Epithelial cell of proximal tubule (primary cell): ENCODE data around the gene UXS1. TPM values are rescaled to one million over a fixed set of nuclear protein-coding genes. Genes with fewer than 3 reads are reported as not detected.

Source experiments
- DNase-seq: peaks from one replicate; pipeline ENCODE4 v3.0.0-alpha.2; 2011; ENCODE audit warnings: low read depth
- H3K4me3 ChIP-seq: 2 replicates; pipeline ENCODE4 v1.5.1; 2011; ENCODE audit warnings: low read depth, mild to moderate bottlenecking, low read length
- CTCF ChIP-seq: conservative IDR thresholded peaks from 2 replicates; pipeline ENCODE4 v1.5.1; 2012; ENCODE audit warnings: low read depth, mild to moderate bottlenecking, low read length
- total RNA-seq: library from RNA; depleted of rRNA; stranded (reverse); fragments of >200 nt; gene quantifications from 2 replicates; pipeline ENCODE4 v1.2.3, GENCODE V29; 2015

UXS1 gene
- total RNA-seq, 1 donor from 2014 or later = 128 TPM

GRCh38 chr2:106156305-106157296 lies 37.5 kb downstream of the UXS1 start:
- TF ChIP-seq CTCF = no peak
- no peak overlapping the region for H3K4me3 ChIP-seq
- no peak for DNase-seq

- no peak overlapping the region for H3K4me3 ChIP-seq
- TF ChIP-seq CTCF = no peak
- DNase-seq = no peak
Observed at GRCh38 chr2:106153781-106154180, 40.3 kb downstream of the UXS1 start.

DNA sequence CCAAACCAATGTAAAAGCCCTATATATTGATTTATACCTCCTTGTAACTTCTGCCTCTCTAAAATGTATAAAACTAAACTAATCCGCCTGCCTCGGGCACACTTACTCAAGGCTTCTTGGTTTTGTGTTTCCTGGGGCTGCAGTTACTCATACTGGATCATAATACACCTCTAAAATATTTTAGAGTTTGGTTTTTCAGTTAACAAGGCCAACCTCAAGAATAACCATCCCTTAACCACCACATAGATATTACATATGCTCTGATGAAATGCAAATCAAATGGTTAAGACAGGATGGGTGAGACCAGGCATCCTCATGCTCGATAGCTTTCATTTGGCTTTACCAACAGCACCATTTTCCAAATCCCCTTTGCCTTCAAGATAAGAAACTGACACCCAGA lies 46.4 kb downstream of the UXS1 start:
- DNase-seq = no peak
- no peak for TF ChIP-seq CTCF
- H3K4me3 ChIP-seq = no peak overlapping the region

- no peak for TF ChIP-seq CTCF
- DNase-seq = peak; percentile 80
- H3K4me3 ChIP-seq = no peak overlapping the region
Observed at GRCh38 chr2:106147159-106147558, 46.9 kb downstream of the UXS1 start.

- DNase-seq = no peak
- no peak for TF ChIP-seq CTCF
- H3K4me3 ChIP-seq = no peak overlapping the region
Observed at GRCh38 chr2:106144621-106145331, 49.3 kb downstream of the UXS1 start.

DNA sequence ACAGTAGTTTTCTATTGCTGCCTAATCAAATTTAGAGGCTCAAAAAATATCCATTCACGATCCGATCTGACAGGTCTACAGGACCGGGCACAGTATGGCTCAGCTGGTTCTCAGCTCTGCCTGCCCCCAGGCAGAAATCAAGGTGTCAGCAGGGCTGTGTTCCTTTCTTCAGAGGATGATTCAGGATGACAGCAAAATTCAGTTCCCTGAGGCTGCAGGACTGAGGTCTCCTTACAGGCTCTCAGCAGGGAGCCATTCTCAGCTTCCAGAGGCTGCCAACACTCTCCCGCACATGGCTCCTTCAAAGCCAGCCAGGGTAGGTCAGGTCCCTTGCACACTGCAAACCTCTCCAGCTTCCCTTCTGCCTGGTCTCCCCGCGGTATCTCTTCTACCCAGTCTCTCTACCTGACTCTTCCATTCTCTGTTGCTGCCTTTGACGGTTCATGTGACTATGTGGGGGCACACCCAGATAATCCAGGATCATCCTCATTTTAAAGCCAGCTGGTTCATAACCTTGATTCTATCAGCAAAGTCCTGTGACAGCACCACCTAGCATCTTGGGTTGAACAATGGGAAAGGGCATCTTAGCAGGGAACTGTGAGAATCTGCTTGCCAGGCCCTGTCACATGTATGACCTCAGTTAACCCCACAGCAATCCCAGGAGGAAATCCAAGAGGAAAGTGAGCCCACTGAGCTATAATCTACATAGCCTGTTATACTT lies 50.4 kb downstream of the UXS1 start:
- H3K4me3 ChIP-seq = no peak overlapping the region
- no peak for DNase-seq
- TF ChIP-seq CTCF = no peak
